ENCODE results near the gene KIAA1328.
"Not testable (repeated sequence)": the region's sequence is repeated elsewhere in the genome, so short reads cannot be mapped to it uniquely, and the experiment has no call there.

Gene KIAA1328

DNA sequence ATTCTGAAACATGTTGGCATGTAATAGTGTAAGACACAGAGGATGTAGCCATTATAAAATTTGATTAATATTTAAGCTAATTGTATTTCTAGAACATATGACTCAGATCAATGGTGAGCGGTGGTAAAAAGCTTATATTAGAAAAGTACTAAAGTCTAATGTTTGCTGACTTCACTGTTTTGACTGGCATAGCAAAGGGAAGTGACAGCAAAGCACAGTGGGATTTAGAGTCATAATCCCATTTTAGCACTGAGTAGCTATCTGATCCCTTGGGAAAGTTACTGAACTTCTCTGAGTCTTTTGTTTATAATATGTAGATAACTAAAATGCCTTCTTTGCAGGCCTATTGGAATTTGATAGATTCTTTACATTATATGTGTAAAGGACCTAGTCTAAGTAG, 60.4 kb downstream of the KIAA1328 start:
- DNase-seq, result no peak

- DNase-seq, result no peak
Observed at GRCh38 chr18:36889742-36890141, 60.8 kb downstream of the KIAA1328 start.

- DNase-seq, result no peak
Observed at GRCh38 chr18:36890598-36890997, 61.7 kb downstream of the KIAA1328 start.

- DNase-seq, result no peak
Observed at GRCh38 chr18:36893227-36893626, 64.3 kb downstream of the KIAA1328 start.

DNA sequence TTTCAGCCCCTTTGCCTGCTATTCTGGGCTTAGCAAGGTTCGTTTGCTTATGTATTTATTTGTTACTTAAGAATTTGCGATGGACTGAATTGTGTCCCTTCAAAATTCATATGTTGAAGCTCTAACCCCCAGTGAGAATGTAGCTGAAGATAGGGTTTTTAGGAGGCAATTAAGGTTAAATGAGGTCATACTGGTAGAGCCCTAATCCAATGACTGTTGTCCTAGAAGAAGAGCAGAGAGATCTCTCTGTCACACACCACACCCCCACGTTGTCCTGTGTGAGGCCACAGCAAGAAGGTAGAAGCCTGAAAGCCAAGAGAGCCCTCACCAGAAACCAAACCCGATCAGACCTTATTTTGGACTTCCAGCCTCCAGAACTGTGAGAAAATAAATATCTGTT, 66.7 kb downstream of the KIAA1328 start:
- DNase-seq, result no peak

DNA sequence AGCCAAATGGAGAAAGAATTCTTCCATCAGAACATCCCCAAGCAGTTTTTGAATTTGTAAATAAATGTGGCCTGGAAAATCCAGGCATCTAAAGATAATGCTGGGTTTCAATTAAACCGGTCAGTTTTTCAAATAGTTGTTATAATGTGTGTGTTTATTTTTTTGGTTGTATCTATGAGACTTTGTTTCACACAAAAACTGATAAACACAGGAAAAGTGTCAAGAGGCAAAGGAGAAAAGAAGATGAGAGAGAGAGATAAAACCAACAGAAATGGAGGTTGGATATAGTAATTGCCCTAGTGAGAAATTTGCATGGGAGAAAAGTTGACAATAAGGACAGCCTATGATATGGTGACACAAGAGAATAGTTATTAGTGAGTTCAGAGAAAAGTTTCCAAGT, 68.3 kb downstream of the KIAA1328 start:
- no peak for DNase-seq

DNA sequence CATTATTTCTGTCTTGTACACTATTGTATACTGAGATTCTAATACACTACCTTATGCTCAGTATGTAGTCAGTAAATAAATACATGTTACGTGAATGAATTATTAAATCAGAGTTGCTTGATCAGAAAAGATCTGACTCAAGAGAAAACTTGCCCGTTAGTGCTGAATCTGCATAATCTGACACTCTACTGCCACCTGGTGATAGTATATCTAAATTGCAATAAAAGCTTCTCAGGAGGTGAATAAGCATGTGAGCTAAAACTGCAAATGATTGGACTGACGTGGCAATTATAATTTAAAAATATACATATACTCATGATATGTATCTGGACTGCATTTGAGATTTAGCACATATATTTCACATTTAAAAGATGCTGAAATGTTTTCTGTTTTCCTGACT, 70.4 kb downstream of the KIAA1328 start:
- no peak for DNase-seq

DNA sequence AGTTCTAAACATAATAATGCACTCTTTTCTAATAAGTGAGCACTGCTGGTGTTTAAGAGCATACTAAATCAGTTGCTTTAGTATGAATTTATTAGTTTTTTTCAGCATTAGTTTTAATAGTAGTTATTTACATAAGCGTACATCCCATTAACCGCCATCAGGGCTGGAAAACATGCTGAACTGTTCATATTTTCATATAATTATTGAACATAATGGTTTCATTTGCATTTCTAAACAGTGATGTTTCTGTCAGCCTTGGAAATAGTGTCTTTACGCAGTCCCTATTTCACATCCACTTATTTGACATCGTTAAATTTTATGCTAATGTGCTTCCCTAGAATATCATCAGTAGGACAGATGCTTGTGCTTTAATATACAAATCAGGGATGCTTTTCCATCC, 71.5 kb downstream of the KIAA1328 start:
- DNase-seq, result no peak

GRCh38 chr18:36901277-36901701, 72.4 kb downstream of the KIAA1328 start:
- DNase-seq, result no peak

DNA sequence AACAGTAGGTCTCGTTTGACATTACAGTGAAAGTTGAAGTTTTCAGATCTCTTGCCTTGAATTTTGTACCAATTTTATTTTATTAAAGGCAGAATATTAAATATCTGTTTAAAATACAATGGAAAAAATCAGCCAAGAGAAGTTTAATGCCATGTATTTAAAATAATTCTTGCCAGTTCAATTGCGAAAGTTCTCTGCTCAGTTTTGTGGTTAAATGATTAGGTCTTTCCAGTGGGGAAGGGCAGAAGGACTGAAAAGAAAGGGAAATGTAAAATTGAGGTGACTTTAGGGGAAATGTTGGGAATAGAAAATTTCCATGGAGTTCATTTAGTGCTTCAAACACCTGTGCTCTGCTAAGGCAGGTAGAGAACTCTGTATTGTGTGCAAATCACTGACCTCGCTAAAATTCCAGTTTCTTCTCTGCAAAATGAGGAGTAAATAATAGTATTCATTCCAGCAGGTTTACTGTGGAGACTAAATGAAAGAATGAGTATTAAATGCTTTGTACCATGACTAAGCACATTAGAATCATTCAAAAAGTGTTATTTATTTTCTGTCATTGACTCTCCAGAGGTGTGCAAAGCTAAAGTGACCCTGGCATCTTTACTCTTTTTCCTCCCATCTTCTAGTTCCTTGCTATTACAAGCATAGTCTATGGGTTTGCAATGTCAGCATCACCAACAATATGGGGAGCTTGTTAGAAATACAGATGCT, 74.4 kb downstream of the KIAA1328 start:
- no peak for DNase-seq

DNA sequence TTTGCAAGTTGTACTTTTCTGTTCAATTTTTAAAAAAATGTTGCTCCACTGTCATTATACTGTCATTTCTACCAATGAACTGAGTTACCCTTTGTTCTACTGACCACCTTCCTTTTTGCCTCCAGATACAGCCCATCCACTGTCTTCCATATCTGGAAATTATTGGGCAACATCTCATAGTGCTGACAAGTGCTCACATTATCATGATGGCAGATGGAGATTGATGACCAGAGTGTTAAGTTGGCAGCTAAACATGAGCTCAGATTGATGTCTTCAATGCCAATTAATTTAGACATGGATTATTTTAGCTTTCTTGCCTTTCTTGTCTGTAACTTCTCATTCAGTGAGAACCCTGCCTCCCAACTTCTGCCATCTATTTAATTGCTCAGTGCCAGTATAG, 76.6 kb downstream of the KIAA1328 start:
- DNase-seq, result no peak

GRCh38 chr18:36909282-36909681, 80.4 kb downstream of the KIAA1328 start:
- not testable (repeated sequence) for DNase-seq

DNA sequence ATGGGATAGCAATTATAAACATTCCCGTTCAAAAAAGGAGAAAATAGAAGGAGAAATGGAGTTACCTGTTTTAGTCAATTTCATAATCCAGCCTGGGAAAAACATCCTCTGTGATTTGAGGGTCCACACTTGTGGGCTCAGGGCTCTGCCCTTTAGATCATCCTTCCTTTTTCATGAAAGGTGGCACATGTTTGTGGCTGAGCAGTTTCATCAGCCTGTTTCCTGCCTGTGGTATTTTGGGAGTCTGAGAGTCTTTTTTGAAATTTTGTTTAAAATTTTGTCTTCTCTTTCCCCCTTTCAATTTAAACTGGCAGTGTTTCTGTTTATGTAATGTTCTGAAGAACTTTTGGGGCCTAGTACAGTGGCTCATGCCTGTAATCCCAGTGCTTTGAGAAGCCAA, 84.0 kb downstream of the KIAA1328 start:
- DNase-seq, result no peak

- DNase-seq, result no peak
Observed at GRCh38 chr18:36917907-36918306, 89.0 kb downstream of the KIAA1328 start.

- no peak for DNase-seq
Observed at GRCh38 chr18:36929601-36930000, 100.7 kb downstream of the KIAA1328 start.

- no peak for DNase-seq
Observed at GRCh38 chr18:36931106-36931505, 102.2 kb downstream of the KIAA1328 start.

- no peak for DNase-seq
Observed at GRCh38 chr18:36933552-36933951, 104.6 kb downstream of the KIAA1328 start.

GRCh38 chr18:36934884-36935283, 106.0 kb downstream of the KIAA1328 start:
- DNase-seq, result no peak

DNA sequence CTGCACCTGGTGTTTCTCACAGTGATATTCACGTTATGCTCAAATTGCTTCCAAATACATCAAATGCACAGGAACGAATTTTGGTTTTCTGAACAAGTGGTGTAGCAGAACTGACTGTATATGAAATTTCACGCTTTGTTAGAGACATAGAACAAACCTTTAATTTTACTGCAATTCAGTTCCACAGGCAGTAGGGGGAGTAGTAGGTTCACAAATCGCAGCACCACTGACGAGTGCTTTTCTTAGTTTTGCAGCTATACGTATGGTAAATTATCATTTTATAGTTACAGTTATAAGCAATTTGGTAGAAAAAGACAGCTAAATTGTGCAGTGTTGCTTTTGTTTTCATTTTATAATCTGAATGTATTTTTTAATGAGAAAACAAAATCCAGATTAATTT, 113.3 kb downstream of the KIAA1328 start:
- DNase-seq, result no peak

DNA sequence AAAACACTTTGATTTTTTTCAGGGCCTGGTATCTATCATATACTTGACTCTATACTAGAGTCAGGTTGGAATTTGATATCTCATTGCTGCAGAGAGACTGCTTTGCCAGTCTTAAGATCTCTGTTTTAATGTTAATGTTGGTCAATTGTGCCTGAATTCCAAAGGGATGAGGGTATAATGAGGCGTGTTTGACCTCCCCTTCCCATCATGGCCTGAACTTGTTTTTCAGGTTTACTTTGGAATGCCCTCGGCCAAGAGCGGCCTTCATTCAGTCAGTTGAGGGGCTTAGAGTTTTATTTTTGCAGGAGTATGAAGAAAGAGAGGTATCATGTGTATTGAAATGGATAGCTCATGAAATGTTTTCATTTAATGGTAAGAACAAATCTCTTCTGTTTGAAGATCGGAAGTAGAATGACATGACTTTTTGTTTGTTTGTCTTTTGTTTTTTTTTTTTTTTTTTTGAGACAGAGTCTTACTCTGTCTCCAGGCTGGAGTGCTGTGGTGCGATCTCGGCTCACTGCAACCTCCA, 119.0 kb downstream of the KIAA1328 start:
- no peak for DNase-seq

DNA sequence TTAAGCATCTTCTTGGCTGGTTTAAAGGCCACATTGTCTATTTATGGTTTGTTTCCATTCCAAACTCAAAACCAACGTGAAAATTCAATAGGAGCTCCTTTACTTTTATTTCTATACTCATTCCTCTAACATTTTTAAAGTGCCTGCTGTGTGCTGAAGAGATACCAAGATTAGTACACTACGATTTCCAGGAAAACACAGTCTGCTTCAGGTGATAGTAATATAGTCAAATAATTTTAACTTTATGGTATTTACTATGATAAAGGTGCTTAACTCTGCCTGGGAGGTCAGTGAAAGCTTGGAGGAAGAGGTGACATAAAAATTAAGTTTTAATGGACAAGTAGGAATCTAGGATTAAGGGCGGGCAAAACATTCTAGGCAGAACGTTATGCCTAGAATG, 121.4 kb downstream of the KIAA1328 start:
- DNase-seq, result no peak

DNA sequence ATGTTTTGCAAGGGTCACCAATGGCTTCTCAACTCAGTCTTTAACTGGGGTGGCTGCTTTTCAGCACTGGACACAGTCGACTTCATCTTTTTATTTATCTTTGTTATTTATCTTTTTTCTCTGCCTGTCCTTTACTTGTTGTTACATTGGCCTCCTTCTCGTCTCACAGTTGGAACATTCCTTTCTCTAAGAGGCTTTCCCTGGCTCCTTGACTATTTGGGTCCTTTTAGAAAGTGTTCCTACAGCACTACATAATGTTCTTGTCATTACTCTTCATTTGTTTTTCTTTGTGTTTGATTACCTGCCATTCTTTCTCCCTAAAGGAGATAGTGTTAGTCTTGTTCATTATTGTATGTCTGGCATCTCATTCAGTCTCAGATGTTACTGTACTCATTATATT, 122.0 kb downstream of the KIAA1328 start:
- DNase-seq, result no peak

GRCh38 chr18:36953047-36953446, 124.1 kb downstream of the KIAA1328 start:
- DNase-seq, result no peak

DNA sequence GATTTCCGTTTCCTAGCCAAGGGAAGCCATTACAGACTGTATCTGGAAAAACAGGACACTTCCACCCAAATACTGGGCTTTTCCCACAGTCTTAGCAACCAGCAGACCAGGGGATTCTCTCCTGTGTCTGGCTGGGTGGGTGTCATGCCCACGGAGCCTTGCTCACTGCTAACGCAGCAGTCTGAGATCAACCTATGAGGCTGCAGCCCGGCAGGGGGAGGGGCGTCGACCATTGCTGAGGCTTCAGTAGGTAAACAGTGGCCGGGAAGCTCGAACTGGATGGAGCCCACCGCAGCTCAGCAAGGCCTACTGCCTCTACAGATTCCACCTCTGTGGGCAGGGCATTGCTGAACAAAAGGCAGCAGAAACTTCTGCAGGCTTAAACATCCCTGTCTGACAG, 131.1 kb downstream of the KIAA1328 start:
- no peak for DNase-seq

DNA sequence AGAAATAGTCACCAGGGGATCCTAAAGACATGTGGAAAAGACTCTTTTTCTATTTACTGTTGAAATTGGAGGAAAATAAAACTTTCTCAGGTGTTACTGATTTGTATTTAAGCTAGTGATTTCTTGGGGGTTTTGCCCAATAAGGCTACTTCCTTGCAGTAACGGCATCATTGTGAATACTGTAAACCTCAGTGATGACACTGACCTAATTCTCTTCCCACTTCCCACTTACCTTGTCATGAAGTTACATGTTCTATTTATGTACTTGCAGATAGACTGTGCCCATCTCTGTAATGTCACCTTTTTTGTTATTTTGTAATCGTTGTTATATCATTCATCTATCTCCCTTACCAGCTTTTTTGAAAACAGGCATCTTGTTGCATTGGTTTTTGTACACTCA, 134.5 kb downstream of the KIAA1328 start:
- no peak for DNase-seq

Data from stimulated activated naive CD4-positive, alpha-beta T cell treated with Interleukin-2 at 50 U/mL for 16 hours (primary cell).